Activated naive CD4-positive, alpha-beta T cell treated with anti-CD3 and anti-CD28 coated beads for 36 hours (primary cell): ENCODE results near the gene C1D. TPM values are rescaled to one million over a fixed set of nuclear protein-coding genes. Genes with fewer than 3 reads are reported as not detected.

ENCODE experiments used
- CTCF ChIA-PET: fragments of 350-600 bp; sonication (Branson Sonifier 250); formaldehyde crosslinking; loops from one replicate; lab custom pipeline; 2021; ENCODE audit warnings: antibody characterized with exemption; lab: Charles Lee
- DNase-seq: peaks from one replicate; pipeline ENCODE4 v3.0.0-alpha.2; 2020
- H3K27ac Mint-ChIP-seq: one replicate; pipeline ENCODE4 v1.8.0; 2021; ENCODE audit warnings: mild to moderate bottlenecking, mixed read lengths
- H3K27me3 Mint-ChIP-seq: one replicate; pipeline ENCODE4 v1.8.0; 2021; ENCODE audit warnings: low read depth, mixed read lengths
- H3K36me3 Mint-ChIP-seq: one replicate; pipeline ENCODE4 v1.8.0; 2021; ENCODE audit warnings: low read depth, mixed read lengths
- H3K4me1 Mint-ChIP-seq: one replicate; pipeline ENCODE4 v1.8.0; 2021; ENCODE audit warnings: low read depth, mixed read lengths
- H3K4me3 Mint-ChIP-seq: one replicate; pipeline ENCODE4 v1.8.0; 2021; ENCODE audit warnings: mild to moderate bottlenecking, moderate library complexity, mixed read lengths
- H3K9me3 Mint-ChIP-seq: one replicate; pipeline ENCODE4 v1.8.0; 2021; ENCODE audit warnings: mixed read lengths
- intact Hi-C: fragments of 100-400 bp; cut with micrococcal nuclease; formaldehyde crosslinking; loops from one replicate; pipeline ENCODE4 v1.15.1; 2023
- total RNA-seq, 2 experiments: library from RNA; stranded (reverse); gene quantifications; one replicate each; pipeline ENCODE4 v1.2.3, GENCODE V29; 2021

The C1D gene
- total RNA-seq, 2 experiments from 2014 or later = 19.0 to 21.4 TPM

DNA sequence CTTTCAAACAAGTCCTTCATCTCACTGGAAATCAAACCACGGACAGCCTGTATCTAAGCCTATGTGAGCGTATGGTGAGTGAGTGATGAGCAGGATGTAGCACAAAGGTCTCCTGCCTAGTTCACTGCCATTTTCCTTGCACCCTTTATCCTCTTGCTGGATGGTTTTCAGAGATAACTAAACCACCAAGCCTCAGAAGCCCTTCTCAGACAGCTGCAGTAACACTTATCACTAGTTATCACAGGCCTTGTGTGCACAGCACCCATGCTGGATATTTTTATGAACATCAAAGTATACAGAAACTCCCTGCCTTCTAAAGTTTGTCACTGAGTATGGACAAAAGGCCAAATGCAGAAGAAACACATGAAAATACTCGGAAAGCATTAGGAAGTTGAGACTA lies 69.5 kb downstream of the C1D start:
- DNase-seq = no peak
- CTCF ChIA-PET = no interaction called here
- no peak overlapping the region for H3K27ac Mint-ChIP-seq
- intact Hi-C loops = no loop called here
- H3K27me3 Mint-ChIP-seq = peaks cover 9% of the 10 kb centered on the region
- H3K4me3 Mint-ChIP-seq = no peak overlapping the region
- no peaks in the 10 kb centered on the region for H3K4me1 Mint-ChIP-seq
- no peaks in the 10 kb centered on the region for H3K9me3 Mint-ChIP-seq
- no peaks in the 10 kb centered on the region for H3K36me3 Mint-ChIP-seq

DNA sequence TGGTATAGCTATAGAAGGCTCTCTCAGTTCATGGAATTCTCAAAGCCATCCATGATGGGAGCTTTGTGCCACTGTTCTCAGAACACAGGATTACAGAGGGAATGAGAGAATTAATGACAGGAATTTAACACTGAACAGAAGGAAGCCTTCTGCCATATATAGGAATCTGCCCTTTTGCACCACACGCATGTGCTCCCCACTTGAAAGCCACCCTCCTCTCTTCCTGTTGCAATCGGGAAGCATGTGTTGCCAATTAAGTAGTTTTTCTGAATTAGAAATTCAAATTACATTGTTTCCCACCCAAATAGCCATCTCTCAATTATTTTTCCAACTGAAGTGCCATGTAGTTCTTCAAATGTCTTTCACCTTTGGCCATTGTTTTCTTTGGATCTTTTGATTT lies 71.3 kb downstream of the C1D start:
- no peak for DNase-seq
- CTCF ChIA-PET = no interaction called here
- H3K27me3 Mint-ChIP-seq = peaks cover 6% of the 10 kb centered on the region
- H3K4me1 Mint-ChIP-seq = no peaks in the 10 kb centered on the region
- H3K27ac Mint-ChIP-seq = no peak overlapping the region
- H3K9me3 Mint-ChIP-seq = no peaks in the 10 kb centered on the region
- H3K4me3 Mint-ChIP-seq = no peak overlapping the region
- no peaks in the 10 kb centered on the region for H3K36me3 Mint-ChIP-seq
- intact Hi-C loops = no loop called here

Other genes starting within 250 kb of the C1D start
- 10 to 100 TPM; 14.5 to 14.6 TPM for gene PNO1, start 94.9 kb upstream of the C1D start, total RNA-seq
- 10 to 100 TPM; 61.3 to 63.5 TPM for gene PPP3R1, start 189.5 kb upstream of the C1D start, total RNA-seq